ENCODE measurements around the gene SETD1A. TPM values are rescaled to one million over a fixed set of nuclear protein-coding genes. Genes with fewer than 3 reads are reported as not detected.
A peak's percentile ranks its signal among the peaks of the same experiment; 100 is the strongest.

The SETD1A gene
- total and polyA plus RNA-seq, 9 of the 15 experiments (the other 6 are each of a cell fraction or from before 2014, with no cell fraction given), result 0.08 to 36.0 (median 4.2) TPM

DNA sequence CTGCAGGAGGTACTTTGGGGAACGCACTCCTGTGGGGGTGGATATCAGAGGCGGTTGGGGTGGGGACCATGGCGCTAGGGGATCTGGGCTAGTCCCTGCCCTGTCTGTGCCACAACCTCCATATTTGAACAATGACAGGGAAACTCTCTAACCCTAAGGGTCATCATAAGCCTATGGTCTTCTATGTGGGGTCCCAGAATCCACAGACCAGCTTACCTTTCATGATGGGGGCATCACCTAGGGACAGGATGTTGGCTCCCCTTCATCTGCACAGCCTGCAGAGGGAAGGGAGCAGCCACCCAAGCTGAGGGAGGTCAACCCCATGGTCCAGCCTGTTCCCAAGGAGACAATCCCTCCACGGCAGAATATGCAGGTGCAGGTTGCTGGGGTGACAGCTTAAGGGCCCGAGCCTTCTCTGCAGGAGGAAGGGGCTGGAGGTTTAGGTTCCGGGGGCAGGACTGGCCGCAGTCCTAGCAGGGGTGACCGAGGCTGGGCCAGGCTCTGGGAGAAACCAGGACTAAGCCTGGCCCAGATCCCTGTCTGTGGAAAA lies 7.0 kb upstream of the SETD1A start (continued):
- TF ChIP-seq, protein P1, sequence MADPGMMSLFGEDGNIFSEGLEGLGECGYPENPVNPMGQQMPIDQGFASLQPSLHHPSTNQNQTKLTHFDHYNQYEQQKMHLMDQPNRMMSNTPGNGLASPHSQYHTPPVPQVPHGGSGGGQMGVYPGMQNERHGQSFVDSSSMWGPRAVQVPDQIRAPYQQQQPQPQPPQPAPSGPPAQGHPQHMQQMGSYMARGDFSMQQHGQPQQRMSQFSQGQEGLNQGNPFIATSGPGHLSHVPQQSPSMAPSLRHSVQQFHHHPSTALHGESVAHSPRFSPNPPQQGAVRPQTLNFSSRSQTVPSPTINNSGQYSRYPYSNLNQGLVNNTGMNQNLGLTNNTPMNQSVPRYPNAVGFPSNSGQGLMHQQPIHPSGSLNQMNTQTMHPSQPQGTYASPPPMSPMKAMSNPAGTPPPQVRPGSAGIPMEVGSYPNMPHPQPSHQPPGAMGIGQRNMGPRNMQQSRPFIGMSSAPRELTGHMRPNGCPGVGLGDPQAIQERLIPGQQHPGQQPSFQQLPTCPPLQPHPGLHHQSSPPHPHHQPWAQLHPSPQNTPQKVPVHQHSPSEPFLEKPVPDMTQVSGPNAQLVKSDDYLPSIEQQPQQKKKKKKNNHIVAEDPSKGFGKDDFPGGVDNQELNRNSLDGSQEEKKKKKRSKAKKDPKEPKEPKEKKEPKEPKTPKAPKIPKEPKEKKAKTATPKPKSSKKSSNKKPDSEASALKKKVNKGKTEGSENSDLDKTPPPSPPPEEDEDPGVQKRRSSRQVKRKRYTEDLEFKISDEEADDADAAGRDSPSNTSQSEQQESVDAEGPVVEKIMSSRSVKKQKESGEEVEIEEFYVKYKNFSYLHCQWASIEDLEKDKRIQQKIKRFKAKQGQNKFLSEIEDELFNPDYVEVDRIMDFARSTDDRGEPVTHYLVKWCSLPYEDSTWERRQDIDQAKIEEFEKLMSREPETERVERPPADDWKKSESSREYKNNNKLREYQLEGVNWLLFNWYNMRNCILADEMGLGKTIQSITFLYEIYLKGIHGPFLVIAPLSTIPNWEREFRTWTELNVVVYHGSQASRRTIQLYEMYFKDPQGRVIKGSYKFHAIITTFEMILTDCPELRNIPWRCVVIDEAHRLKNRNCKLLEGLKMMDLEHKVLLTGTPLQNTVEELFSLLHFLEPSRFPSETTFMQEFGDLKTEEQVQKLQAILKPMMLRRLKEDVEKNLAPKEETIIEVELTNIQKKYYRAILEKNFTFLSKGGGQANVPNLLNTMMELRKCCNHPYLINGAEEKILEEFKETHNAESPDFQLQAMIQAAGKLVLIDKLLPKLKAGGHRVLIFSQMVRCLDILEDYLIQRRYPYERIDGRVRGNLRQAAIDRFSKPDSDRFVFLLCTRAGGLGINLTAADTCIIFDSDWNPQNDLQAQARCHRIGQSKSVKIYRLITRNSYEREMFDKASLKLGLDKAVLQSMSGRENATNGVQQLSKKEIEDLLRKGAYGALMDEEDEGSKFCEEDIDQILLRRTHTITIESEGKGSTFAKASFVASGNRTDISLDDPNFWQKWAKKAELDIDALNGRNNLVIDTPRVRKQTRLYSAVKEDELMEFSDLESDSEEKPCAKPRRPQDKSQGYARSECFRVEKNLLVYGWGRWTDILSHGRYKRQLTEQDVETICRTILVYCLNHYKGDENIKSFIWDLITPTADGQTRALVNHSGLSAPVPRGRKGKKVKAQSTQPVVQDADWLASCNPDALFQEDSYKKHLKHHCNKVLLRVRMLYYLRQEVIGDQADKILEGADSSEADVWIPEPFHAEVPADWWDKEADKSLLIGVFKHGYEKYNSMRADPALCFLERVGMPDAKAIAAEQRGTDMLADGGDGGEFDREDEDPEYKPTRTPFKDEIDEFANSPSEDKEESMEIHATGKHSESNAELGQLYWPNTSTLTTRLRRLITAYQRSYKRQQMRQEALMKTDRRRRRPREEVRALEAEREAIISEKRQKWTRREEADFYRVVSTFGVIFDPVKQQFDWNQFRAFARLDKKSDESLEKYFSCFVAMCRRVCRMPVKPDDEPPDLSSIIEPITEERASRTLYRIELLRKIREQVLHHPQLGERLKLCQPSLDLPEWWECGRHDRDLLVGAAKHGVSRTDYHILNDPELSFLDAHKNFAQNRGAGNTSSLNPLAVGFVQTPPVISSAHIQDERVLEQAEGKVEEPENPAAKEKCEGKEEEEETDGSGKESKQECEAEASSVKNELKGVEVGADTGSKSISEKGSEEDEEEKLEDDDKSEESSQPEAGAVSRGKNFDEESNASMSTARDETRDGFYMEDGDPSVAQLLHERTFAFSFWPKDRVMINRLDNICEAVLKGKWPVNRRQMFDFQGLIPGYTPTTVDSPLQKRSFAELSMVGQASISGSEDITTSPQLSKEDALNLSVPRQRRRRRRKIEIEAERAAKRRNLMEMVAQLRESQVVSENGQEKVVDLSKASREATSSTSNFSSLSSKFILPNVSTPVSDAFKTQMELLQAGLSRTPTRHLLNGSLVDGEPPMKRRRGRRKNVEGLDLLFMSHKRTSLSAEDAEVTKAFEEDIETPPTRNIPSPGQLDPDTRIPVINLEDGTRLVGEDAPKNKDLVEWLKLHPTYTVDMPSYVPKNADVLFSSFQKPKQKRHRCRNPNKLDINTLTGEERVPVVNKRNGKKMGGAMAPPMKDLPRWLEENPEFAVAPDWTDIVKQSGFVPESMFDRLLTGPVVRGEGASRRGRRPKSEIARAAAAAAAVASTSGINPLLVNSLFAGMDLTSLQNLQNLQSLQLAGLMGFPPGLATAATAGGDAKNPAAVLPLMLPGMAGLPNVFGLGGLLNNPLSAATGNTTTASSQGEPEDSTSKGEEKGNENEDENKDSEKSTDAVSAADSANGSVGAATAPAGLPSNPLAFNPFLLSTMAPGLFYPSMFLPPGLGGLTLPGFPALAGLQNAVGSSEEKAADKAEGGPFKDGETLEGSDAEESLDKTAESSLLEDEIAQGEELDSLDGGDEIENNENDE (IDR thresholded peaks at IDR 0.05; ENCODE audit: low read depth, low read length), result no peak
- TF ChIP-seq ZBED1 (IDR thresholded peaks at IDR 0.05) (0 out of 2 replicates have a peak, but pooled peaks have one; percentile 16), EGR1 (conservative IDR thresholded peaks at IDR 0.05) (peak; percentile 16; the same call in 1 of the 2 replicates), ZNF431 (CRISPR knock-in tag; IDR thresholded peaks at IDR 0.05) (0 out of 2 replicates have a peak, but pooled peaks have one; percentile 22), CXXC5 (CRISPR knock-in tag; IDR thresholded peaks at IDR 0.05) (no peak)
- TF ChIP-seq, protein P2, sequence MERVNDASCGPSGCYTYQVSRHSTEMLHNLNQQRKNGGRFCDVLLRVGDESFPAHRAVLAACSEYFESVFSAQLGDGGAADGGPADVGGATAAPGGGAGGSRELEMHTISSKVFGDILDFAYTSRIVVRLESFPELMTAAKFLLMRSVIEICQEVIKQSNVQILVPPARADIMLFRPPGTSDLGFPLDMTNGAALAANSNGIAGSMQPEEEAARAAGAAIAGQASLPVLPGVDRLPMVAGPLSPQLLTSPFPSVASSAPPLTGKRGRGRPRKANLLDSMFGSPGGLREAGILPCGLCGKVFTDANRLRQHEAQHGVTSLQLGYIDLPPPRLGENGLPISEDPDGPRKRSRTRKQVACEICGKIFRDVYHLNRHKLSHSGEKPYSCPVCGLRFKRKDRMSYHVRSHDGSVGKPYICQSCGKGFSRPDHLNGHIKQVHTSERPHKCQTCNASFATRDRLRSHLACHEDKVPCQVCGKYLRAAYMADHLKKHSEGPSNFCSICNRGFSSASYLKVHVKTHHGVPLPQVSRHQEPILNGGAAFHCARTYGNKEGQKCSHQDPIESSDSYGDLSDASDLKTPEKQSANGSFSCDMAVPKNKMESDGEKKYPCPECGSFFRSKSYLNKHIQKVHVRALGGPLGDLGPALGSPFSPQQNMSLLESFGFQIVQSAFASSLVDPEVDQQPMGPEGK (CRISPR knock-in tag; IDR thresholded peaks at IDR 0.05; ENCODE audit: borderline replicate concordance), result no peak
- TF ChIP-seq, protein P3, sequence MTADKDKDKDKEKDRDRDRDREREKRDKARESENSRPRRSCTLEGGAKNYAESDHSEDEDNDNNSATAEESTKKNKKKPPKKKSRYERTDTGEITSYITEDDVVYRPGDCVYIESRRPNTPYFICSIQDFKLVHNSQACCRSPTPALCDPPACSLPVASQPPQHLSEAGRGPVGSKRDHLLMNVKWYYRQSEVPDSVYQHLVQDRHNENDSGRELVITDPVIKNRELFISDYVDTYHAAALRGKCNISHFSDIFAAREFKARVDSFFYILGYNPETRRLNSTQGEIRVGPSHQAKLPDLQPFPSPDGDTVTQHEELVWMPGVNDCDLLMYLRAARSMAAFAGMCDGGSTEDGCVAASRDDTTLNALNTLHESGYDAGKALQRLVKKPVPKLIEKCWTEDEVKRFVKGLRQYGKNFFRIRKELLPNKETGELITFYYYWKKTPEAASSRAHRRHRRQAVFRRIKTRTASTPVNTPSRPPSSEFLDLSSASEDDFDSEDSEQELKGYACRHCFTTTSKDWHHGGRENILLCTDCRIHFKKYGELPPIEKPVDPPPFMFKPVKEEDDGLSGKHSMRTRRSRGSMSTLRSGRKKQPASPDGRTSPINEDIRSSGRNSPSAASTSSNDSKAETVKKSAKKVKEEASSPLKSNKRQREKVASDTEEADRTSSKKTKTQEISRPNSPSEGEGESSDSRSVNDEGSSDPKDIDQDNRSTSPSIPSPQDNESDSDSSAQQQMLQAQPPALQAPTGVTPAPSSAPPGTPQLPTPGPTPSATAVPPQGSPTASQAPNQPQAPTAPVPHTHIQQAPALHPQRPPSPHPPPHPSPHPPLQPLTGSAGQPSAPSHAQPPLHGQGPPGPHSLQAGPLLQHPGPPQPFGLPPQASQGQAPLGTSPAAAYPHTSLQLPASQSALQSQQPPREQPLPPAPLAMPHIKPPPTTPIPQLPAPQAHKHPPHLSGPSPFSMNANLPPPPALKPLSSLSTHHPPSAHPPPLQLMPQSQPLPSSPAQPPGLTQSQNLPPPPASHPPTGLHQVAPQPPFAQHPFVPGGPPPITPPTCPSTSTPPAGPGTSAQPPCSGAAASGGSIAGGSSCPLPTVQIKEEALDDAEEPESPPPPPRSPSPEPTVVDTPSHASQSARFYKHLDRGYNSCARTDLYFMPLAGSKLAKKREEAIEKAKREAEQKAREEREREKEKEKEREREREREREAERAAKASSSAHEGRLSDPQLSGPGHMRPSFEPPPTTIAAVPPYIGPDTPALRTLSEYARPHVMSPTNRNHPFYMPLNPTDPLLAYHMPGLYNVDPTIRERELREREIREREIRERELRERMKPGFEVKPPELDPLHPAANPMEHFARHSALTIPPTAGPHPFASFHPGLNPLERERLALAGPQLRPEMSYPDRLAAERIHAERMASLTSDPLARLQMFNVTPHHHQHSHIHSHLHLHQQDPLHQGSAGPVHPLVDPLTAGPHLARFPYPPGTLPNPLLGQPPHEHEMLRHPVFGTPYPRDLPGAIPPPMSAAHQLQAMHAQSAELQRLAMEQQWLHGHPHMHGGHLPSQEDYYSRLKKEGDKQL (CRISPR knock-in tag; IDR thresholded peaks at IDR 0.05; ENCODE audit: borderline replicate concordance), result no peak
